Tibial nerve (tissue), 3 donors: ENCODE measurements around the gene ESCO1.

Experiments
- CTCF ChIP-seq, 5 experiments: fragments of 200-600 bp in 3 of 5; fragments of 450-650 bp in 2 of 5; sonication (generic) in 3 of 5; IDR thresholded peaks; one replicate each; pipeline ENCODE4 v1.5.1; 2016 to 2019; ENCODE audit warnings: antibody characterized with exemption in 5 of 5, mild to moderate bottlenecking in 3 of 5, moderate library complexity in 2 of 5
- POLR2A ChIP-seq, 2 donors: fragments of 450-650 bp; IDR thresholded peaks; one replicate each; pipeline ENCODE4 v1.6.1; 2017; ENCODE audit warnings: antibody characterized with exemption in 2 of 2, mild to moderate bottlenecking in 2 of 2, moderate library complexity in 2 of 2

GRCh38 chr18:21638822-21639221, 38.3 kb upstream of the ESCO1 start:
- TF ChIP-seq POLR2A (IDR thresholded peaks at IDR 0.05) (no peak), CTCF (IDR thresholded peaks at IDR 0.05) (no peak)
